GM12878 (cell line): ENCODE results near the gene TIPRL. TPM values are rescaled to one million over a fixed set of nuclear protein-coding genes. Genes with fewer than 3 reads are reported as not detected.
A peak's percentile ranks its signal among the peaks of the same experiment; 100 is the strongest.

Source experiments
- ATAC-seq: fragments of 200-7000 bp; cut with Tn5 transposase; 3 replicates; pipeline ENCODE4 v1.9.1; 2020; ENCODE audit warnings: mild to moderate bottlenecking, moderate library complexity
- BruUV-seq: library from RNA; stranded (reverse); fragments of 400-500 nt; replicated peaks from 2 replicates; lab custom pipeline; 2021; lab: Mats Ljungman, UMichigan
- CTCF ChIA-PET: fragments of 300-600 bp; sonication (Branson Sonifier 250); formaldehyde crosslinking; extraction: SDS; loops from one replicate; lab custom pipeline; 2021; ENCODE audit warnings: inconsistent platforms; lab: Yijun Ruan, JAX
- POLR2A ChIA-PET: fragments of 350-600 bp; formaldehyde crosslinking; extraction: SDS; loops from one replicate; lab custom pipeline; 2021; ENCODE audit warnings: inconsistent platforms; lab: Charles Lee
- RAD21 ChIA-PET: fragments of 300-600 bp; sonication (Branson Sonifier 250); formaldehyde crosslinking; loops from one replicate; lab custom pipeline; 2023; ENCODE audit warnings: antibody characterized with exemption; ENCODE audit not compliant: unreplicated experiment; lab: Charles Lee
- SMC1A ChIA-PET: fragments of 300-600 bp; sonication (Branson Sonifier 250); formaldehyde crosslinking; loops from one replicate; lab custom pipeline; 2023; ENCODE audit not compliant: unreplicated experiment, uncharacterized antibody; lab: Charles Lee
- DNase-seq: peaks from one replicate; pipeline ENCODE4 v3.0.0-alpha.2; 2011; ENCODE audit warnings: low read depth, low spot score
- FAIRE-seq: peaks from 3 replicates; lab custom pipeline; 2011; peaks lifted over from hg19 to GRCh38; lab: Jason Lieb, UNC
- H2AFZ ChIP-seq: 2 replicates; pipeline ENCODE4 v1.6.0; 2011; ENCODE audit warnings: low read depth, low read length, control low read depth; ENCODE audit not compliant: control insufficient read depth
- H3K27ac ChIP-seq: 2 replicates; pipeline ENCODE4 v1.5.1; 2011; ENCODE audit warnings: control low read depth; ENCODE audit not compliant: control insufficient read depth, insufficient read depth
- H3K27me3 ChIP-seq, 2 experiments: replicated peaks in 1 of 2; 2 replicates each; pipeline versions ENCODE4 v1.6.0 to v1.6.1; 2011; ENCODE audit warnings: low read length in 1 of 2; ENCODE audit not compliant: control insufficient read depth in 2 of 2, insufficient read depth in 2 of 2
- H3K36me3 ChIP-seq, 2 experiments: 2 replicates each; pipeline ENCODE4 v1.5.1; 2011; ENCODE audit warnings: low read length in 1 of 2; ENCODE audit not compliant: control insufficient read depth in 2 of 2, insufficient read depth in 2 of 2
- H3K4me1 ChIP-seq: 2 replicates; pipeline ENCODE4 v1.6.1; 2011; ENCODE audit warnings: mild to moderate bottlenecking, low read length, moderate library complexity, mixed read lengths; ENCODE audit not compliant: control insufficient read depth, insufficient read depth
- H3K4me2 ChIP-seq: 2 replicates; pipeline ENCODE4 v1.6.0; 2011; ENCODE audit warnings: control low read depth; ENCODE audit not compliant: control insufficient read depth, insufficient read depth
- H3K4me3 ChIP-seq: fragments of 200-600 bp; sonication (generic); 2 replicates; pipeline ENCODE4 v1.5.1; 2016
- H3K79me2 ChIP-seq: 2 replicates; pipeline ENCODE4 v1.6.0; 2011; ENCODE audit warnings: low read length; ENCODE audit not compliant: control insufficient read depth, insufficient read depth
- H3K9ac ChIP-seq: 2 replicates; pipeline ENCODE4 v1.8.0; 2011; ENCODE audit warnings: low read length, control low read depth, mixed read lengths; ENCODE audit not compliant: control insufficient read depth, insufficient read depth
- H3K9me3 ChIP-seq: replicated peaks from 3 replicates; pipeline ENCODE4 v1.5.1; 2011; ENCODE audit warnings: mild to moderate bottlenecking, low read length; ENCODE audit not compliant: control insufficient read depth, insufficient read depth
- H4K20me1 ChIP-seq: 2 replicates; pipeline ENCODE4 v1.6.0; 2011; ENCODE audit not compliant: control insufficient read depth, insufficient read depth
- NFYB ChIP-seq: IDR thresholded peaks from 2 replicates; pipeline ENCODE4 v1.6.1; 2011; ENCODE audit warnings: low read depth, mild to moderate bottlenecking, low read length, improper control_type of control experiment, moderate library complexity; ENCODE audit not compliant: insufficient read depth
- SRF ChIP-seq, 2 experiments: IDR thresholded peaks; 2 replicates each; pipeline ENCODE4 v1.6.1; 2011; ENCODE audit warnings: low read depth in 2 of 2, low read length in 2 of 2, mild to moderate bottlenecking in 1 of 2, moderate library complexity in 1 of 2
- WGBS: methylation state at CpG from one replicate; pipeline ENCODE4 v1.1.6; 2016; ENCODE audit warnings: low lambda C conversion rate; ENCODE audit not compliant: insufficient replicate concordance, insufficient coverage; ENCODE audit errors: missing lambda C conversion rate; 5-methylcytosine and 5-hydroxymethylcytosine counted together
- in situ Hi-C: fragments of 300-500 bp; cut with MboI; formaldehyde crosslinking; loops from 9 replicates; pipeline ENCODE4 v1.14.3; 2018; ENCODE audit warnings: mixed read lengths
- intact Hi-C: fragments of 100-400 bp; cut with micrococcal nuclease; formaldehyde crosslinking; loops from one replicate; pipeline ENCODE4 v1.14.2; 2022; ENCODE audit not compliant: unreplicated experiment
- polyA plus RNA-seq, 11 experiments: library from polyadenylated mRNA; depleted of rRNA in 4 of 11; unstranded in 6 of 11; stranded (reverse) in 5 of 11; fragments of >200 nt; fragmentation: Nextera tagmentation in 4 of 11; fragmentation: Illumina TruSeq in 1 of 11; extraction: Ambion mirVana in 4 of 11; extraction: Trizol in 1 of 11; gene quantifications; 1 replicate in 1 of 11; 2 replicates in 10 of 11; pipeline versions ENCODE4 v1.2.1 to v1.2.3, GENCODE V29; 2011 to 2016; ENCODE audit warnings: inconsistent platforms in 2 of 11, missing spikeins in 2 of 11, low read depth in 1 of 11
- total RNA-seq, 4 experiments: library from RNA; depleted of rRNA in 3 of 4; stranded (reverse); fragments of >200 nt in 3 of 4; fragmentation: Illumina TruSeq in 1 of 4; extraction: Trizol in 1 of 4; gene quantifications; 2 replicates each; pipeline versions ENCODE4 v1.2.1 to v1.2.3, GENCODE V29; 2013 to 2021
- TF ChIP-seq, protein P1 (sequence below): fragments of 450-650 bp; IDR thresholded peaks from 2 replicates; pipeline ENCODE4 v1.6.1; 2016; ENCODE audit warnings: mild to moderate bottlenecking
- TF ChIP-seq, protein P2 (sequence below): IDR thresholded peaks from 2 replicates; pipeline ENCODE4 v1.6.1; 2012; ENCODE audit warnings: low read length, inconsistent platforms

TIPRL gene
- total and polyA plus RNA-seq, 10 of the 15 experiments (the other 5 are each of a cell fraction or from before 2014, with no cell fraction given) = 36.4 to 72.1 (median 49.9) TPM

DNA sequence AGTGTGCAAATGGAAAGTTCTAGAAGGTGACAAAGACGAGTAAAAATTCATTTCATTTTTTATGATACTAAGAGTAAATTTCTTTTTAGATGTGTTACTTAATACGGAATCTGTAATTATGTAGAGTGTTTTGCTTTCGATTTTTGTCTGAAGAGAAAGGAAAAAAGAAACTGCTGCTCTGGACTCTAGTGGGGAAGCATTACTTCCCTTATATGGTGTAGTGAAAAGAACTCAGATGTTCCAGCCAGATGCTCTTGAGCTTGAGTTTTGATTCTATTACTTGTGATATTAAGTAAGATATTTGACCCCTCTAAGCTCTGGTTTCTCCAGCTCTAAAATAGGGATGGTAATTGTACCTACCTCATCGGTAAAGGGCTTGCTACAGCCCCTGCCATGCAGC, 29.8 kb upstream of the TIPRL start:
- no peaks in the 10 kb centered on the region for H3K36me3 ChIP-seq
- no peaks in the 10 kb centered on the region for H4K20me1 ChIP-seq
- H3K4me2 ChIP-seq = no peak overlapping the region
- peak overlapping the region; percentile 45 for H3K27ac ChIP-seq
- ATAC-seq (peak; percentile 82), DNase-seq (peak; percentile 45), FAIRE-seq (peak; percentile 85)
- intact Hi-C loops (no loop called here), in situ Hi-C loops (no loop called here)
- ChIA-PET POLR2A (no interaction called here), SMC1A (interaction anchor here (0.6 to 1.1 kb wide), 3 partner anchors 11 to 63 kb away, joined by 3 to 4 read pairs (median 3); no protein-coding TSS in a partner anchor), RAD21 (no interaction called here), CTCF (interaction anchor here (0.6 to 6.6 kb wide), 3 partner anchors 56 to 76 kb away, joined by 3 to 42 read pairs (median 3); partner anchors contain the start of gene SFT2D2)
- H3K4me1 ChIP-seq = no peaks in the 10 kb centered on the region
- WGBS = 17% methylated on average over 4 of the region's 4 CpGs
- H3K27me3 ChIP-seq = no peaks in the 10 kb centered on the region
- TF ChIP-seq, protein P1, sequence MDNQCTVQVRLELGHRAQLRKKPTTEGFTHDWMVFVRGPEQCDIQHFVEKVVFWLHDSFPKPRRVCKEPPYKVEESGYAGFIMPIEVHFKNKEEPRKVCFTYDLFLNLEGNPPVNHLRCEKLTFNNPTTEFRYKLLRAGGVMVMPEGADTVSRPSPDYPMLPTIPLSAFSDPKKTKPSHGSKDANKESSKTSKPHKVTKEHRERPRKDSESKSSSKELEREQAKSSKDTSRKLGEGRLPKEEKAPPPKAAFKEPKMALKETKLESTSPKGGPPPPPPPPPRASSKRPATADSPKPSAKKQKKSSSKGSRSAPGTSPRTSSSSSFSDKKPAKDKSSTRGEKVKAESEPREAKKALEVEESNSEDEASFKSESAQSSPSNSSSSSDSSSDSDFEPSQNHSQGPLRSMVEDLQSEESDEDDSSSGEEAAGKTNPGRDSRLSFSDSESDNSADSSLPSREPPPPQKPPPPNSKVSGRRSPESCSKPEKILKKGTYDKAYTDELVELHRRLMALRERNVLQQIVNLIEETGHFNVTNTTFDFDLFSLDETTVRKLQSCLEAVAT = 0 out of 2 replicates have a peak, but pooled peaks have one; percentile 13
- TF ChIP-seq NFYB (no peak), SRF (IDR thresholded peaks at IDR 0.05; ENCODE audit: low read depth in 2 of 2, low read length in 2 of 2) (peak; percentile 51 to 91; a peak in 2 of 4 replicates)
- no peak overlapping the region for H3K9ac ChIP-seq
- H3K4me3 ChIP-seq = no peak overlapping the region
- H2AFZ ChIP-seq = peak overlapping the region; percentile 59; the same call in 1 of the 2 replicates
- BruUV-seq = no TSS peak
- no peaks in the 10 kb centered on the region for H3K9me3 ChIP-seq
- H3K79me2 ChIP-seq = no peaks in the 10 kb centered on the region

DNA sequence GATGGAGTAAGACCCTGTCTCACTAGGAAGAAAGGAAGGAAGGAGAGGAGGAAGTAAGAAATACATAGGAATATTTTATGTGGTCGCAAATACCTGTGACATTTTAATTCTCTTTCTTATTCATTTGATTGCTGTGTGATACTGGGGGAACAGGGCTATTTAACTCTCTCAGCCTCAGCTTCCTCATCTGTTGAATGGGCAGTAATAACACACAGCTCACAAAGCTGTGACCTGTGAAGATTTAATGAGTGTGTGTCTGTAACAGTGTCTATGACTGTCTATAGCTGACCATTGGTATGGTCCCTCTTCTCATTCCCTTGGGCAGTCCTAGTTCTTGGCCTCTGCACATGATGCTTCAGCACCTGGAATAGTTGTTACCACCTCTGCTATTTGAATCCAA, 28.5 kb upstream of the TIPRL start:
- Histone ChIP-seq H4K20me1 (no peaks in the 10 kb centered on the region), H3K4me3 (no peak overlapping the region), H3K4me1 (no peaks in the 10 kb centered on the region), H3K36me3 (no peaks in the 10 kb centered on the region), H3K27ac (no peak overlapping the region), H3K79me2 (no peaks in the 10 kb centered on the region), H3K9ac (no peak overlapping the region), H3K9me3 (no peaks in the 10 kb centered on the region; the same call in 2 of the 3 replicates), H3K27me3 (no peaks in the 10 kb centered on the region), H2AFZ (no peak overlapping the region), H3K4me2 (no peak overlapping the region)
- no peak for FAIRE-seq
- ChIA-PET CTCF (interaction anchor here (0.6 to 6.6 kb wide), 2 partner anchors 66 to 876 kb away, joined by 4 to 42 read pairs; no protein-coding TSS in a partner anchor), POLR2A (no interaction called here), SMC1A (interaction anchor here (1.1 kb wide), 1 partner anchor 12 kb away, joined by 3 read pairs; no protein-coding TSS in a partner anchor), RAD21 (no interaction called here)
- in situ Hi-C loops (no loop called here), intact Hi-C loops (no loop called here)
- no peak for DNase-seq
- ATAC-seq = no peak
- no TSS peak for BruUV-seq
- 100% methylated on average over 1 of the region's 1 CpG for WGBS
- TF ChIP-seq, protein P2, sequence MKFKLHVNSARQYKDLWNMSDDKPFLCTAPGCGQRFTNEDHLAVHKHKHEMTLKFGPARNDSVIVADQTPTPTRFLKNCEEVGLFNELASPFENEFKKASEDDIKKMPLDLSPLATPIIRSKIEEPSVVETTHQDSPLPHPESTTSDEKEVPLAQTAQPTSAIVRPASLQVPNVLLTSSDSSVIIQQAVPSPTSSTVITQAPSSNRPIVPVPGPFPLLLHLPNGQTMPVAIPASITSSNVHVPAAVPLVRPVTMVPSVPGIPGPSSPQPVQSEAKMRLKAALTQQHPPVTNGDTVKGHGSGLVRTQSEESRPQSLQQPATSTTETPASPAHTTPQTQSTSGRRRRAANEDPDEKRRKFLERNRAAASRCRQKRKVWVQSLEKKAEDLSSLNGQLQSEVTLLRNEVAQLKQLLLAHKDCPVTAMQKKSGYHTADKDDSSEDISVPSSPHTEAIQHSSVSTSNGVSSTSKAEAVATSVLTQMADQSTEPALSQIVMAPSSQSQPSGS = no peak
